Measurements from ENCODE around the gene FLNC.

FLNC gene

GRCh38 chr7:128831994-128832879, 2.0 kb downstream of the FLNC start:
- no peak for DNase-seq (ENCODE audit: low read depth)

GRCh38 chr7:128832880-128833147, 2.6 kb downstream of the FLNC start:
- no peak for DNase-seq (ENCODE audit: low read depth)

GRCh38 chr7:128833148-128833945, 3.1 kb downstream of the FLNC start:
- peak; percentile 79 for DNase-seq (ENCODE audit: low read depth)

GRCh38 chr7:128833946-128834325, 3.7 kb downstream of the FLNC start:
- DNase-seq (ENCODE audit: low read depth) = no peak

- no peak for DNase-seq (ENCODE audit: low read depth)
Observed at GRCh38 chr7:128835231-128835751, 5.1 kb downstream of the FLNC start.

- DNase-seq (ENCODE audit: low read depth) = no peak
Observed at GRCh38 chr7:128835790-128836641, 5.8 kb downstream of the FLNC start.

- DNase-seq (ENCODE audit: low read depth) = no peak
Observed at GRCh38 chr7:128836729-128837348, 6.6 kb downstream of the FLNC start.

- no peak for DNase-seq (ENCODE audit: low read depth)
Observed at GRCh38 chr7:128837521-128837921, 7.3 kb downstream of the FLNC start.

- no peak for DNase-seq (ENCODE audit: low read depth)
Observed at GRCh38 chr7:128838109-128838779, 8.0 kb downstream of the FLNC start.

- no peak for DNase-seq (ENCODE audit: low read depth)
Observed at GRCh38 chr7:128838981-128839731, 8.9 kb downstream of the FLNC start.

GRCh38 chr7:128839751-128840177, 9.6 kb downstream of the FLNC start:
- DNase-seq (ENCODE audit: low read depth) = no peak

- DNase-seq (ENCODE audit: low read depth) = no peak
Observed at GRCh38 chr7:128840326-128841170, 10.3 kb downstream of the FLNC start.

- no peak for DNase-seq (ENCODE audit: low read depth)
Observed at GRCh38 chr7:128841171-128841690, 11.0 kb downstream of the FLNC start.

- no peak for DNase-seq (ENCODE audit: low read depth)
Observed at GRCh38 chr7:128841921-128842673, 11.9 kb downstream of the FLNC start.

GRCh38 chr7:128842674-128843641, 12.8 kb downstream of the FLNC start:
- no peak for DNase-seq (ENCODE audit: low read depth)

GRCh38 chr7:128843938-128844621, 13.9 kb downstream of the FLNC start:
- DNase-seq (ENCODE audit: low read depth) = no peak
